Stimulated activated CD8-positive, alpha-beta memory T cell treated with anti-CD3 and anti-CD28 coated beads, Interleukin-12 subunit alpha, Interleukin-12 subunit beta, amount 100 ng/mL, for 1 hour (primary cell): ENCODE measurements around the gene PATL1.

ENCODE experiments used
- DNase-seq: peaks from one replicate; pipeline ENCODE4 v3.0.0-alpha.2; 2020; ENCODE audit warnings: low read depth

PATL1 gene

DNA sequence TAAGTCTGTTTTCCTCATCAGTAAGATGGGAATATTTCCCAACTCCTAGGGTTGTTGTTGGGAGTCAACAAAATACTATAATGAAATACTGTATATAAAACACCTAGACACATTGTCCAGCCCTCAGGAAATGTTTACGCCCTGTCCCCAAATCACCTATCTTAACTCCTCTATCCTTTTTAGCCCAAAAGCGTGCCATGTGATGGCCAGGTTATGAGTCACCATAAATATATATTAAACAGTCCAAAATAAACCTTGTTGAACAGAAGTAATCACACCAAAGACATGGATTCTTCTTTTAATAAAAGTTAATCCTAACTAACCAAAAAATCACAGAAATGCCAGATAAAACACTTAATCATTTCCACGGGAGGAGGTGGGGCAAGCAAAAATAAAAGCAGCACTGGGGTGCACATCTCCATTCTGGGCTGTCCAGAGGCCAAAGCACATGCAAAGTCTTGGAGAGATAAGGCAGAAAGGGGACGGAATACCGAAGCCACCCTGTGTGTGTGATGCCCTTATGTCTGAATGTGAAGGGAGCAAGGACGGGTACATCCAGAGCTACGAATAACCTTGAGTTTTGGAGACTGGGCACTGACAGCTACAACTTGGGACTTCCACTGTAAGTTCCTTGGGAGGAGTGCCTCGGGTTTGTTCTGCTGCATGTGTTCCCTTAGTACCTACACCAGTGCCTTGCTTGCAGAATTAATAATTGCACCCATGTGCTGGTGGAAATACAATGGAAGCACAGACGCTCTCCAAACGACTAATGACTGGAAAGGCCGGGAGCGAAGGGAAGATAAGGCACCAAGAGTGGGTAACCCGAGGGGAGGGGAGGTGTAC lies 54.3 kb downstream of the PATL1 start:
- DNase-seq = no peak

DNA sequence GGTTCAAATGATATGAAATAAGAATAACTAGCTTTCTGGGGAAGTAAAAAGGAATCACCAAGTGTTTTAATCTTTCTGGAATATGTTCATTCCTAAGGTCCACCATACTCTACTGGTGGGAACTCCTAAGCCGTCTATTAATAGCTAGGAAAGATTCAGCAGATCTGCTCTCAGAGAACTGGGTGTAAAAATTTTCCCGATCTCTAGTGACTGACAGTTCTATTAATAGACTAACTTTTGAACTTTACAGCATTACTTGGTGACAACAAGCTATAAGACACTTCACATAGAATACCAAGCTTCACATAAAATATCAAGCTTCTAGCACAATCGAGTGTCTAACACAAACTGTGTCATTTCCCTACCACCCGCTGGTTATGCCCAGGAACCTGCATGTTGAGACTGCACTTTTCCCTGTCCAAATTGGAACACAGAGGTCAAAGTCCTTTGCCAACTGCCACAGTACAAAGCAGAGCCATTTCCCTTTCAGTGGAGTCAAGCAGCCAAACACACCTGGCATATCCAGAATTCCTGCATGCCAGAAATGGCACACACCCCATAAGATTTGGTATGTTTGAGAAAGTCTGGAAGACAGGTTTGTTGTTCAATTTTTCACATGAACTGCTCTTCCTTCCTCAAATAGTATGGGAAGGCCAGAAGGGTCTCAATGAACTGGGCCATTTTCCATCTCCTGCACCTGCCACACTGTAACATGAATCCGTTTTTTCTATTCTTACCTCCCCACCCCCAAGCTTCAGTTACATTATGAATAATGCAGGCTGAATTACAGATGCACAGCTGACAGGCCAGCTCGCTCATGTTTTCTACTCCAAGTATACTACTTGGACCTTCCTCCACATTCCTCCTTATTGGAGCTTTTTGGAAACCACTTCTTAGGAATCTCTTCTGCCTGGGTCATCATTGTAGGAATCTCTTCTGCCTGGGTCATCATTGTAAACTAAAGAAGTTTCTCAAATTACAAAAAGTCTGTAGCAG lies 57.0 kb downstream of the PATL1 start:
- DNase-seq = no peak

DNA sequence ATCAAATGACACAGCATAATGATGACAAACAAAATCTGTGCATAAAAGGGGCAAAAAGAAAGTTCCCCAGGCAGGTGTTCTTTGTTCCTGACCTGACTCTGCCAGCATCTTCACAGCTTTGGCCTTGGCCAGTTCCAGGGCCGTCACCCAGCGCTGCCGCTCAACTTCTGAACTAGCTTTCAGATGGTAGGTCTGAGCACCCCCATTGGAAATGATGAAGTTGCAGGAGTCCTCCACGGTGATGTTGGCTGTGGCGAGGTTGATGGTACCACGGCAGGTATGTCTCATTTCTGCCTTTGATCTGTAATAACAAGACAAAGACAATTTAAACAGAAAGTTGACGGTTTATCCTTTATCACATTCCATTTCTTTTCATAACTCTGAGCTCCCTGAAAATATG lies 58.5 kb downstream of the PATL1 start:
- DNase-seq = no peak

DNA sequence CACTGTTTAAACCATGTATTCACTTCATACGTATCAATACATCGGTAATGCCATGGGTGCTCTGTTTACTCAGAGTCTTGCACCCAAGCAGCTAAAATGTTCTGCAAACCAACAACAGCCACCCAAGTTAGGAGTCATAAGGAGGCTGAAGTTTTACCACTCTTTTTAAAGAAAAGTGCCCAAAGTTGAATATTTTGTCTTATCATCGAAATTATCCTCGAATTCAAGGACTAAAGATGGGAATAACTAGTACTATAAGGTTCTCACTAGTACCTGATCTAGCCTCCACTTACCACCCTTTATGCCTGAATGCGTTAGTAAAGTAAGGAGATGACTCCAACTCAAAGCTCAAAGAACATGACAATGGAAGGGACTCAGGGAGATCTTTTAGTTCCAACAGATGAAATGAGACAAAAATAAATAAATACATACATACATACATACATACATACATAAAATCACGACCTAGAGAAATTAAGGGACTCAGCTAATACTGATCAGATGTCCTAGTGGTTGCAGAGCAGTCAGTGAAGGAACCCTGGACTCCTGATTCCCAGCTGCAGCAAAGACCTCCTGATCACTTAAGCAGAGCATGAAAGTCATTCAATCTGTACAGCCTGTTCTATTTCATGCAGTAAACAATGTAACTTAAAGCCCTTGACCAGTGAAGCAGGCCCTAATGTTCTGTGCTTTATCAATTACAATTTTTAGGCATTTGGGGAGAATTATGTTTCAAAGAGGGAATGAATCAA lies 61.0 kb downstream of the PATL1 start:
- DNase-seq = no peak

DNA sequence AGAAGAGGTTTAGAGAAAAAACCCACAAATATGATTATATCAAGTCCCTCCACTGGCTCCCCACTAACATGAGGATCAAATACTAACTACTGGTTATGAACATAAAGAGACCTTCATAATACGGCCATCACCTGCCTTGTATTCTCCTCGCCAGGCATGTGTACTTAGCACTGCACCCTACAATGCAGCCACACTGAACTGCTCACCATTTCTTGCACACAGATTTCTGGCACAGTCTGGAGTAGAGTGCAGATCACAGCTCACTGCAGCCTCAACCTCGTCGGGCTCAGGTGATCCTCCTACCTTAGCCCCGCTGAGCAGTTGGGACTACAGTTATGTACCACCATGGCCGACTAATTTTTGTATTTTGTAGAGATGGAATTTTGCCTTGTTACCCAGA lies 66.4 kb downstream of the PATL1 start:
- DNase-seq = no peak

DNA sequence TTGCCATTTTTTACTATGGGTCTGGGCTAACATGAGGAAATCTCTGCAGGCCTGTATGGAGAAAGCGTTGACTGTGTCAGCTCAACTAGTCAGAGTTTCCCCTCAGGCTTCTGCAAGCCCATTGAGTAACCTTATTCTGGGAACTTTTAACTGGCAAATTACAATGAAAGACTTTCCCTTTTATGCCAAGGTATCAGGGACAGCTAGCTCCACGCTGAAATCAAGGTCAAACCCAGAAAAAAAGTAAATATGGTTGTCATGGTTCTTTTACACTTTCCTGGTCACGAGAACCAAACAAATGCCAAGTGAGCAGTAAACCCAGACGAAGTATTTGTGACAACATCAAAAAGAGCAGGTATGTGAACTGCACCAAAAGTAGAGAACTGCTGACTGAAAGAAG lies 67.0 kb downstream of the PATL1 start:
- DNase-seq = no peak

DNA sequence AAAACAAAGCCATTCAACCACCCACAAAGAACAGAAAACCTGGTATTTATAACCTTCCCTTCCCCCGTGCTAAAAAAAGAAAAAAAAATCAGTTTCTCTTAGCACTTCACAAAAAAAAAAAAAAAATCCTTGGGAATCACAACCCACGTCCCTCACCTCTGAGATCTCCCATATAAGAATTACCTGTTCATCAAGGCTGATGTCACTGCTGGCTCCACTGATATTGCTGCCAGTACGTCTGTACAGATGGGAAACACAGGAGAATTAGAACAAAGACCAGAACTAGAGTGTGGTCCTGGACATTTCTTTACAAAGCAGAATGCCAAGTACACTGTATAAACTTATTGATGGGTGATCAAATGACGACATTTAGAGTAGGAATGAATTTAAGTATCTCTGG lies 68.2 kb downstream of the PATL1 start:
- DNase-seq = no peak

DNA sequence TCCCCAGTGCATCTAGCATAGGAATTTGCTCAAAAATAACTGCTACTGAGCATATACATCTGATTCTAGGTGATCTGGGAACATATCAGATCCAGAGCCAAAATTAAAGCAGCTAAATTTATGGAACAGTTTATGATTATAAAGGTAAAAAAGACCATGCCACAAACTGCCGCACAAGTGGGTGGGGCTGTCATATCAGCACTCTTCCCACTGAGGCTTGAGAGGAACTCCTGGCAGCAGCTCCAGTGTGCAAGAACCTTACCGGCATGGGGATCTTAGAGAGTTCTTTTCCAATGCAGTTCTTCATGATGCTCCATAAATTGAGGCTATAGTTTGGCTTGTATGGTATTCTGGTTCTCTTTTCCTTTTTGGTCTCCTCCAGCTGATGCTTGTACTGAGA lies 68.6 kb downstream of the PATL1 start:
- DNase-seq = no peak

DNA sequence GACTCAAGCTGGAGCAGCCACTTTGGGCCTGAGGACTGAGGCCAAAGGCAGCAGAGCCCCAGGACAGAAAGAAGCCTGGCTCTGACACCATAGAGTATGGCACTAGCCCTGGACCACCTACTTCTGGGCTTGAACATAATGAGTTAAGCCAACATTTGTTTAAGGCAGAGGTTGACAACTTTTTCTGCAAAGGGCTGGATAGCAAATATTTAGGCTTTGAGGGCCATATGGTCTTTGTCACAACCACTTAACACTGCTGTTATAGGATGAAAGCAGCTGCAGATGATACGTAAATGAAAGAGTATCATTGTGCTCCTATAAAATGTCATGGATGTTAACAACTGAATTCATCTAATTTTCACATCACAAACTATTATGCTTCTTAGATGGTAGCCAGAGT lies 69.9 kb downstream of the PATL1 start:
- no peak for DNase-seq
